Upper lobe of right lung (tissue), 1 donor: ENCODE measurements around the gene LPP. TPM values are rescaled to one million over a fixed set of nuclear protein-coding genes. Genes with fewer than 3 reads are reported as not detected.
A peak's percentile ranks its signal among the peaks of the same experiment; 100 is the strongest.
"Not testable (repeated sequence)": the region's sequence is repeated elsewhere in the genome, so short reads cannot be mapped to it uniquely, and the experiment has no call there.

ENCODE experiments used
- ATAC-seq: fragments of 200-7000 bp; cut with Tn5 transposase; one replicate; pipeline ENCODE4 v1.9.1; 2020; ENCODE audit warnings: mild to moderate bottlenecking, moderate library complexity
- DNase-seq: peaks from one replicate; pipeline ENCODE4 v3.0.0-alpha.2; 2020
- H3K27ac ChIP-seq: fragments of 200-600 bp; one replicate; pipeline ENCODE4 v1.8.0; 2022
- H3K27me3 ChIP-seq: fragments of 200-600 bp; one replicate; pipeline ENCODE4 v1.8.0; 2022; ENCODE audit warnings: mild to moderate bottlenecking
- H3K36me3 ChIP-seq: fragments of 200-600 bp; one replicate; pipeline ENCODE4 v1.8.0; 2022
- H3K4me1 ChIP-seq: fragments of 200-600 bp; one replicate; pipeline ENCODE4 v1.8.0; 2022
- H3K4me3 ChIP-seq: fragments of 200-600 bp; one replicate; pipeline ENCODE4 v1.8.0; 2022; ENCODE audit warnings: mild to moderate bottlenecking
- H3K9me3 ChIP-seq: fragments of 200-600 bp; one replicate; pipeline ENCODE4 v1.8.0; 2022
- CTCF ChIP-seq: fragments of 200-600 bp; IDR thresholded peaks from one replicate; pipeline ENCODE4 v1.8.0; 2022; ENCODE audit warnings: antibody characterized with exemption
- intact Hi-C: fragments of 100-400 bp; cut with DNase I; formaldehyde crosslinking; loops from one replicate; pipeline ENCODE4 v1.11.0; 2022
- total RNA-seq: library from RNA; stranded (reverse); fragmentation: NEBNext Ultra II Directional; extraction: Animal tissue kit (Norgen Biotek cat#: 25700); gene quantifications from one replicate; pipeline ENCODE4 v1.2.1, GENCODE V29; 2021
- donor health status: DM: no; HTN: yes; CAD: no; lungs with severe emphysema.

Gene LPP
- total RNA-seq, 1 donor from 2014 or later = 191 TPM

- Histone ChIP-seq H3K27ac (no peak overlapping the region), H3K9me3 (no peaks in the 10 kb centered on the region), H3K36me3 (no peaks in the 10 kb centered on the region), H3K4me3 (no peak overlapping the region), H3K27me3 (no peaks in the 10 kb centered on the region), H3K4me1 (no peaks in the 10 kb centered on the region)
- intact Hi-C loops = no loop called here
- no peak for DNase-seq
- no peak for TF ChIP-seq CTCF
- ATAC-seq = peak; percentile 32
Observed at GRCh38 chr3:188631291-188632010, 477.5 kb downstream of the LPP start.

DNA sequence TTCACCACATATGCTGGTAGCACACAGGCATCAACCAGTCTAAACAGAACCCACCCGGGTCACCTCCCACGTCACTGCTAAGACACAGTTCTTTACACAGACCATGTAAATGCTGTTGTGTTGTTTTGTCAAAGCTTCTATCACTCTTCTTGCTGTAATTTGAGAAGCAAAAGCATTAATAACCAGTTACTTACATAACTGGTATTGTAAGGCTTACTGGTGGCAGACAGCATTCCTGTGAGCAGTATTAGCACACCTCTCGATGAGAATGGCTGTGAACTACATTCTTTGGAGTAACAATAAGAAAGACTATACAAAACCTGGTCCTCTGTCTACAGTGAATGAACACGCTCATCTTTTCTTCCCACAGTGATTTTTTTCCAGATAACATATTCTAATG lies 479.2 kb downstream of the LPP start:
- no peak for DNase-seq
- intact Hi-C loops = no loop called here
- Histone ChIP-seq H3K36me3 (no peaks in the 10 kb centered on the region), H3K4me3 (no peak overlapping the region), H3K4me1 (no peaks in the 10 kb centered on the region), H3K27me3 (no peaks in the 10 kb centered on the region), H3K27ac (no peak overlapping the region), H3K9me3 (no peaks in the 10 kb centered on the region)
- no peak for TF ChIP-seq CTCF
- no peak for ATAC-seq

- H3K4me1 ChIP-seq = no peaks in the 10 kb centered on the region
- no peak for TF ChIP-seq CTCF
- intact Hi-C loops = no loop called here
- DNase-seq (no peak), ATAC-seq (no peak)
- H3K4me3 ChIP-seq = no peak overlapping the region
- H3K27ac ChIP-seq = no peak overlapping the region
- H3K27me3 ChIP-seq = no peaks in the 10 kb centered on the region
- no peaks in the 10 kb centered on the region for H3K36me3 ChIP-seq
- H3K9me3 ChIP-seq = no peaks in the 10 kb centered on the region
Observed at GRCh38 chr3:188634285-188634684, 480.3 kb downstream of the LPP start.

DNA sequence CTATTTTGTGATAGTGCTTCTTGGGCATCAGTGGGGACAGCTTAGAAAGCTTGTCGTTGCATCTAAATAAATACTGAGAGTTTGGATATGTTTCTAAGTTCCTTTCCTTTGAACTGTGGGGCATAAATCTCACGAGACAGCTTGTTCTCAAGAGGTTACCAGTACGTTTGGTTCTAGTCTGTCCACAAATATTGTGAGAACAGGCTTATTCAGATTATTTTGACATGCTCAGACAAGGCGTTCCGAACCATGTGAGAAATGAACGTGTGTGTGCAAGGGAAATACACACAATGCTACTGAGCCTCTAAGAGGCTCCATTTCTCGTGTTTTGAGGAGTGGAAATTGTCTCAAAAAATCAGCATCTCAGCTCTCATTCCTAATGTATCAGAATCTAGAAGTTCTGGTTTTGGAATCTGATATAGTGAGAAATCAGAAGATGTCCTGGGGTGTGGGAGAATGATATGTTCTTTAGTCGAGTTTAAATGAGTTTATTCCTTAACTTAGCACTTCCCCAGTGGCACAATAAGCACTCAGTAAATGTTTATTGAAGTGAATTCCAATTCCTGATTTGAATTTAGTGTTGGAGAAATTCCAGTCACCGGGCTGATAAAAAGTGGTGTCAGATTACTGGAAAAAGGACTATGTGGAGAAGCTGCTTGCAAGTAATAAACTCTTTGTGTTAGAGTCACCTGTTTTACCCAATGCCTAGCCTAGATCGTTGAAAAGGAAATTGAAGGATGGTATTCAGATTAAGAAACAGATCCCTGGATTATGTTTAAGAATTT lies 481.5 kb downstream of the LPP start:
- ATAC-seq = peak; percentile 25
- intact Hi-C loops = no loop called here
- H3K27me3 ChIP-seq = no peaks in the 10 kb centered on the region
- DNase-seq = no peak
- no peak for TF ChIP-seq CTCF
- H3K36me3 ChIP-seq = no peaks in the 10 kb centered on the region
- H3K4me1 ChIP-seq = no peaks in the 10 kb centered on the region
- no peaks in the 10 kb centered on the region for H3K9me3 ChIP-seq
- no peak overlapping the region for H3K27ac ChIP-seq
- H3K4me3 ChIP-seq = no peak overlapping the region

DNA sequence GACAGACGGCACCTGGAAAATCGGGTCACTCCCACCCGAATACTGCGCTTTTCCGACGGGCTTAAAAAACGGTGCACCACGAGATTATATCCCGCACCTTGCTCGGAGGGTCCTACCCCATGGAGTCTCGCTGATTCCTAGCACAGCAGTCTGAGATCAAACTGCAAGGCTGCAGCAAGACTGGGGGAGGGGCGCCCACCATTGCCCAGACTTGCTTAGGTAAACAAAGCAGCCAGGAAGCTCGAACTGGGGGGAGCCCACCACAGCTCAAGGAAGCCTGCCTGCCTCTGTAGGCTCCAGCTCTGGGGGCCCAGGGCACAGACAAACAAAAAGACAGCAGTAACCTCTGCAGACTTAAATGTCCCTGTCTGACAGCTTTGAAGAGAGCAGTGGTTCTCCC lies 482.3 kb downstream of the LPP start:
- H3K9me3 ChIP-seq, H3K27me3 ChIP-seq, H3K4me3 ChIP-seq, ATAC-seq, H3K36me3 ChIP-seq, intact Hi-C loops, DNase-seq, H3K27ac ChIP-seq, H3K4me1 ChIP-seq: not testable (repeated sequence)

- no peak for DNase-seq
- no peak overlapping the region for H3K27ac ChIP-seq
- H3K4me3 ChIP-seq = no peak overlapping the region
- H3K4me1 ChIP-seq = no peaks in the 10 kb centered on the region
- no peak for ATAC-seq
- H3K27me3 ChIP-seq = no peaks in the 10 kb centered on the region
- H3K36me3 ChIP-seq = no peaks in the 10 kb centered on the region
- H3K9me3 ChIP-seq = no peaks in the 10 kb centered on the region
- intact Hi-C loops = no loop called here
- no peak for TF ChIP-seq CTCF
Observed at GRCh38 chr3:188641076-188641475, 487.1 kb downstream of the LPP start.
